Measurements from ENCODE around the gene PHACTR3. TPM values are rescaled to one million over a fixed set of nuclear protein-coding genes. Genes with fewer than 3 reads are reported as not detected.

Gene PHACTR3
- total RNA-seq, 4 donors from 2014 or later = 1.4 to 7.2 (median 4.3) TPM

DNA sequence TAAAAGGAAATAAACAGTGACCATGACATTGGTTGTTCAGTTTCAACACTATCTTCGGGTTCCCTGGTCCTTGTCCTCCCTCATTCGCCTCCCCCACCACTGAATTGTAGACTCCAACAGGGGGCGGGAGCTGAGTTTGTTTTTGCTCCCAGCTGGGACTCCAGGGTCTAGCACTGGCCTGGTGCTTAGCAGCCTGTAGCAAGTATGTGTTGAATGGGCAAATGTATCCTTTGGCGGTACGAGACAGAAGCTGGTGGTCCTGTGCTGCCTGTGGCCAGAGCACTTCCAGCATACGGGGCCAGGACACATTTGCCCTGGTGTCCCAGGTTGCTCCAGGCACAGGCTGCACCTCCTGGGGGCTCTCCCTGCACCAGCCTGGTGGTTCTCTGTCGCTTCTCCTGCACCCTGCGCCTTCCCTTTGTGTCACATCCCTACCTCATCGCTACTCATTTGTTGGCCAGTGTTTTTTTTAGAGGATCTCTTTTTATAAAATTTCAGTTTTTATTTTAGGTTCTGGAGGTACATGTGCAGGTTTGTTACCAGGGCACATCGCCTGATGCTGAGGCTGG lies 40.1 kb downstream of the PHACTR3 start:
- intact Hi-C loops (cut with DNase I; ENCODE audit: low total_unique reads) = no loop called here
- no peak for DNase-seq (ENCODE audit: low spot score in 2 of 2)
- TF ChIP-seq POLR2A (IDR thresholded peaks at IDR 0.05) = no peak
- TF ChIP-seq, protein P1, sequence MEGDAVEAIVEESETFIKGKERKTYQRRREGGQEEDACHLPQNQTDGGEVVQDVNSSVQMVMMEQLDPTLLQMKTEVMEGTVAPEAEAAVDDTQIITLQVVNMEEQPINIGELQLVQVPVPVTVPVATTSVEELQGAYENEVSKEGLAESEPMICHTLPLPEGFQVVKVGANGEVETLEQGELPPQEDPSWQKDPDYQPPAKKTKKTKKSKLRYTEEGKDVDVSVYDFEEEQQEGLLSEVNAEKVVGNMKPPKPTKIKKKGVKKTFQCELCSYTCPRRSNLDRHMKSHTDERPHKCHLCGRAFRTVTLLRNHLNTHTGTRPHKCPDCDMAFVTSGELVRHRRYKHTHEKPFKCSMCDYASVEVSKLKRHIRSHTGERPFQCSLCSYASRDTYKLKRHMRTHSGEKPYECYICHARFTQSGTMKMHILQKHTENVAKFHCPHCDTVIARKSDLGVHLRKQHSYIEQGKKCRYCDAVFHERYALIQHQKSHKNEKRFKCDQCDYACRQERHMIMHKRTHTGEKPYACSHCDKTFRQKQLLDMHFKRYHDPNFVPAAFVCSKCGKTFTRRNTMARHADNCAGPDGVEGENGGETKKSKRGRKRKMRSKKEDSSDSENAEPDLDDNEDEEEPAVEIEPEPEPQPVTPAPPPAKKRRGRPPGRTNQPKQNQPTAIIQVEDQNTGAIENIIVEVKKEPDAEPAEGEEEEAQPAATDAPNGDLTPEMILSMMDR (IDR thresholded peaks at IDR 0.05) = no peak
- no peak overlapping the region for H3K4me3 ChIP-seq (ENCODE audit: low read depth, poor library complexity, severe bottlenecking)
- 93 to 98% methylated on average over 9 to 10 of the region's 10 CpGs for WGBS, 2 donors

DNA sequence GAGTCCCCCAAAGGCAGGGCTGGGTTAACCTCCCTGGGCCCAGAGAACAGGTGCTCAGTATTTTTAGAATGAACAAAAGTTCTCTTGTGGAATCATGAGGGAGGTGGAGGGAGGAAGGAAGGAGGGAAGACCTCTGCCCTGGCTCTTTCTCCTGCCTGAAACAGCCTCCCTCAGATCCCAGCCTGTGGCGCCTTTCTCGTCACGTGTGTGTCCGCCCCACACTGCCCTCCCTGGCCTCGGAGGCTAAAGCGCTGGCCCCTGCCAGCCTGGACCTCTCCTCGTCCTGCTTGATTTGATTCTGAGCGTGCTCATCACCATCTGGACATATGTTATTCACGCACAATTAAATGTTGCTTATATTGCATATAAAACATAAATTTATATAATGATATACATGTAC lies 40.9 kb downstream of the PHACTR3 start:
- no peak overlapping the region for H3K4me3 ChIP-seq (ENCODE audit: low read depth, poor library complexity, severe bottlenecking)
- TF ChIP-seq, protein P1 (IDR thresholded peaks at IDR 0.05) = no peak
- no peak for TF ChIP-seq POLR2A (IDR thresholded peaks at IDR 0.05)
- no peak for DNase-seq (ENCODE audit: low spot score in 2 of 2)
- intact Hi-C loops (cut with DNase I; ENCODE audit: low total_unique reads) = no loop called here
- WGBS, 2 donors = 62 to 84% methylated on average over 9 of the region's 9 CpGs

DNA sequence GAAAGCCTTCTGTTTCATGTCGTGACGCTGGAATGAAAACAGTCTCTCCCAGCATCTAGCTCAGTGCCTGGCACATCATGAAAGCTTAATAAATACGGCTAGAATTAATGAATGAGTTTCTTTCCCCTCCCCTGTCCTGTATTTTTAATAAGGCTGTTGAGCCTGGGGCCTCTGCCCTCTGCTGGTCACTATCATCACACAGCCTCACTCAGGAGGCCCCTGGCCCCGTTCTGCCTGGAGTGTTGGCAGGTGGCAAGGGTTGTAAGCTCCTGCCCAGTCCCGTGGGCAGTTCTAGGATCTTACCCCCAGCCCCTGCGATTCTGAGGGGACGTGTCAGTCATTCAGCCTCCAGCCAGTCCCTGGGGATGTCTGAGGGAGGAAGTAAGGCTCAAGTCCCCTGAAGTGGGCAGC lies 41.4 kb downstream of the PHACTR3 start:
- TF ChIP-seq, protein P1 (IDR thresholded peaks at IDR 0.05) = no peak
- no peak for TF ChIP-seq POLR2A (IDR thresholded peaks at IDR 0.05)
- 58 to 59% methylated on average over 4 to 7 of the region's 7 CpGs for WGBS, 2 donors
- intact Hi-C loops (cut with DNase I; ENCODE audit: low total_unique reads) = no loop called here
- no peak overlapping the region for H3K4me3 ChIP-seq (ENCODE audit: low read depth, poor library complexity, severe bottlenecking)
- peak in 1 of 2 donors; percentile 40 for DNase-seq (ENCODE audit: low spot score in 2 of 2)

DNA sequence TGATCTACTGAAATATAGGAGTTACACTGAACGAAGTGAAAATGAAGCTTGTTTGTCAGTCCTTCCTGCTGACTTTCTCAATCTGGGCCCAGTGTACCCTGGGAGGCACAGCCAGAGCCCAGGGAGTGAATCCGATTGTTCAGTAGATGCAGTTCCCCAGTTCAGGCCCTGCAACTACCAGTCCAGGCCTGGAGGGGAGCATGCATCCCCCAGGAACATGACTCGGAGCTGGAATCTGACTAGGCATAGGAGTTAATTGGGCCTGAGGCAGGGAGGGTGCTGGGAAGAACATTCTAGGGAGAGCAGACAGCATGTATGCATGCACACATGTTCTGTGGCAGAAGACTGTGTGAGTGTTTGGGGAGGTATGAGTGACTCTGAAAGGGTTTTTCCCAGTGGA lies 42.1 kb downstream of the PHACTR3 start:
- DNase-seq (ENCODE audit: low spot score in 2 of 2) = peak in 1 of 2 donors; percentile 75
- H3K4me3 ChIP-seq (ENCODE audit: low read depth, poor library complexity, severe bottlenecking) = no peak overlapping the region
- intact Hi-C loops (cut with DNase I; ENCODE audit: low total_unique reads) = no loop called here
- WGBS, 2 donors = 75 to 88% methylated on average over 3 of the region's 3 CpGs
- TF ChIP-seq, protein P1 (IDR thresholded peaks at IDR 0.05) = no peak
- TF ChIP-seq POLR2A (IDR thresholded peaks at IDR 0.05) = no peak

DNA sequence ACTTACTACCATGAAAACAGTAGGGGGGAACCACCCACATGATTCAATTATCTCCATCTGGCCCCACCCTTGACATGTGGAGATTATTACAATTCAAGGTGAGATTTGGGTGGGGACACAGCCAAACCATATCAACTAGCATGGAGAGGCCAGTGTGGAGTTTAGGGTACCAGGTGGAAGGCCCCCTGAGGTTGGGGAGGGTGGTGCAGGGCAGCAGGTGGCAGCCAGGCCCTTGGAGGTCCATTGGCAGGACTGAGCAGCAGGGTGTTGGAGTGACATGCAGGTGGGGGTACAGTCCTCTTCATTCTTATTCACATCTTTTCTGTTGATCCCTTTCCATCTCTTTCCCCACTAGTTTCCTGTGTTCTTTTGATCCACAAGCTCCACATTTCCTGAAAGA lies 42.9 kb downstream of the PHACTR3 start:
- no peak overlapping the region for H3K4me3 ChIP-seq (ENCODE audit: low read depth, poor library complexity, severe bottlenecking)
- intact Hi-C loops (cut with DNase I; ENCODE audit: low total_unique reads) = no loop called here
- no peak for TF ChIP-seq POLR2A (IDR thresholded peaks at IDR 0.05)
- TF ChIP-seq, protein P1 (IDR thresholded peaks at IDR 0.05) = no peak
- DNase-seq (ENCODE audit: low spot score in 2 of 2) = peak in 1 of 2 donors; percentile 72

DNA sequence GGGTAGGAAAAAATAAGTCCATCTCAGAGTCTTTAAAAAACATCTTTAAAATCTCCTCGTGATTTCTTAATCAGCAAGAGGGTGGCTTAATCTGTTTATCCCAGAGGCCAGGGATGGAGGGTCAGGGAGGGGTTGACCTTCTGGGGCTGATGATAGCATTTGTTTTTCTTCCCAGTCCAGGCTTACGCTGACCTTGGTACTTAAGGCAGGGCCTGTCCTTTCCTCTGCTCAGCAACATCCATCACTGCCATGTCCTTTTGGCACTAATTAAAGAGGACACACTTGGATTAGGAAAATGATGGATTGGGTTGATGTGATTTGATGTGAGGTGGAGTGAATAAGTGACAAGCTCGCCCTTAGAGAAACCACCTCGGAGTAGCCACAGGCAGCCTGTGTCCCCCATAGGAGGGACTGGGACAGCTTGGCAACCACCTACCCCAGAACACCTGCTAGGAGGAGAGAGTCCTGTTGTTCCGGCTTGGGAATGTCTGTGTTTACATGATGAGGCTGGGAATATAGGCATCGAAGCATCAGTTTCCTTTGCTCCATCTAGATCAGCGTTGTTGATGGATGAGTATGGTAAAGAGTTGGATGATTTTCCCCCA lies 44.2 kb downstream of the PHACTR3 start:
- TF ChIP-seq, protein P1 (IDR thresholded peaks at IDR 0.05) = no peak
- no peak for TF ChIP-seq POLR2A (IDR thresholded peaks at IDR 0.05)
- DNase-seq (ENCODE audit: low spot score in 2 of 2) = peak in 1 of 2 donors; percentile 45
- 73 to 85% methylated on average over 7 of the region's 7 CpGs for WGBS, 2 donors
- intact Hi-C loops (cut with DNase I; ENCODE audit: low total_unique reads) = no loop called here
- H3K4me3 ChIP-seq (ENCODE audit: low read depth, poor library complexity, severe bottlenecking) = no peak overlapping the region

Measured in lower leg skin (tissue), 4 donors.